ENCODE measurements around the gene APOBEC3F. TPM values are rescaled to one million over a fixed set of nuclear protein-coding genes. Genes with fewer than 3 reads are reported as not detected.
A peak's percentile ranks its signal among the peaks of the same experiment; 100 is the strongest.

APOBEC3F gene
- total RNA-seq, 1 experiment from 2014 or later: 1.4 TPM

- no peaks in the 10 kb centered on the region for H3K27me3 Mint-ChIP-seq (ENCODE audit: insufficient read depth, unreplicated experiment)
- ChIA-PET POLR2A (no interaction called here), CTCF (interaction anchor here (0.6 kb wide), 1 partner anchor 21 kb away, joined by 3 read pairs; no protein-coding TSS in a partner anchor)
- no peaks in the 10 kb centered on the region for H3K9me3 Mint-ChIP-seq (ENCODE audit: unreplicated experiment)
- intact Hi-C loops (cut with micrococcal nuclease): no loop called here
- H3K4me1 Mint-ChIP-seq (ENCODE audit: insufficient read depth, unreplicated experiment): peaks cover 5% of the 10 kb centered on the region
- no peak for DNase-seq (ENCODE audit: unreplicated experiment)
- no TSS peak for BruUV-seq (replicated peaks)
- H3K36me3 Mint-ChIP-seq (ENCODE audit: insufficient read depth, unreplicated experiment): no peaks in the 10 kb centered on the region
- no peak overlapping the region for H3K4me3 Mint-ChIP-seq (ENCODE audit: unreplicated experiment)
- no peak overlapping the region for H3K27ac Mint-ChIP-seq (ENCODE audit: low read depth, unreplicated experiment)
- TF ChIP-seq CTCF (IDR thresholded peaks at IDR 0.05; ENCODE audit: unreplicated experiment): no peak
These were observed 15.9 kb upstream of the APOBEC3F start for GRCh38 chr22:39024519-39025308.

GRCh38 chr22:39026509-39027150, 14.0 kb upstream of the APOBEC3F start:
- BruUV-seq (replicated peaks): no TSS peak
- intact Hi-C loops (cut with micrococcal nuclease): no loop called here
- Mint-ChIP-seq H3K36me3 (ENCODE audit: insufficient read depth, unreplicated experiment) (no peaks in the 10 kb centered on the region), H3K27me3 (ENCODE audit: insufficient read depth, unreplicated experiment) (no peaks in the 10 kb centered on the region), H3K4me1 (ENCODE audit: insufficient read depth, unreplicated experiment) (peaks cover 5% of the 10 kb centered on the region), H3K9me3 (ENCODE audit: unreplicated experiment) (no peaks in the 10 kb centered on the region), H3K27ac (ENCODE audit: low read depth, unreplicated experiment) (no peak overlapping the region), H3K4me3 (ENCODE audit: unreplicated experiment) (no peak overlapping the region)
- TF ChIP-seq CTCF (IDR thresholded peaks at IDR 0.05; ENCODE audit: unreplicated experiment): no peak
- ChIA-PET CTCF (interaction anchor here (0.5 to 0.6 kb wide), 2 partner anchors 102 to 252 kb away, joined by 3 read pairs; no protein-coding TSS in a partner anchor), POLR2A (no interaction called here)
- DNase-seq (ENCODE audit: unreplicated experiment): peak; percentile 8

GRCh38 chr22:39027717-39028116, 12.9 kb upstream of the APOBEC3F start:
- ChIA-PET CTCF (interaction anchor here (0.6 kb wide), 2 partner anchors 21 to 25 kb away, joined by 3 to 4 read pairs; no protein-coding TSS in a partner anchor), POLR2A (no interaction called here)
- H3K36me3 Mint-ChIP-seq (ENCODE audit: insufficient read depth, unreplicated experiment): no peaks in the 10 kb centered on the region
- no peaks in the 10 kb centered on the region for H3K9me3 Mint-ChIP-seq (ENCODE audit: unreplicated experiment)
- intact Hi-C loops (cut with micrococcal nuclease): no loop called here
- no peak for TF ChIP-seq CTCF (IDR thresholded peaks at IDR 0.05; ENCODE audit: unreplicated experiment)
- H3K27me3 Mint-ChIP-seq (ENCODE audit: insufficient read depth, unreplicated experiment): no peaks in the 10 kb centered on the region
- no TSS peak for BruUV-seq (replicated peaks)
- H3K4me1 Mint-ChIP-seq (ENCODE audit: insufficient read depth, unreplicated experiment): peaks cover 5% of the 10 kb centered on the region
- H3K27ac Mint-ChIP-seq (ENCODE audit: low read depth, unreplicated experiment): no peak overlapping the region
- DNase-seq (ENCODE audit: unreplicated experiment): no peak
- H3K4me3 Mint-ChIP-seq (ENCODE audit: unreplicated experiment): no peak overlapping the region

GRCh38 chr22:39028281-39028680, 12.4 kb upstream of the APOBEC3F start:
- no peak for TF ChIP-seq CTCF (IDR thresholded peaks at IDR 0.05; ENCODE audit: unreplicated experiment)
- no peak overlapping the region for H3K4me3 Mint-ChIP-seq (ENCODE audit: unreplicated experiment)
- peaks cover 5% of the 10 kb centered on the region for H3K4me1 Mint-ChIP-seq (ENCODE audit: insufficient read depth, unreplicated experiment)
- ChIA-PET CTCF (interaction anchor here (0.6 kb wide), 1 partner anchor 26 kb away, joined by 3 read pairs; no protein-coding TSS in a partner anchor), POLR2A (no interaction called here)
- no peaks in the 10 kb centered on the region for H3K9me3 Mint-ChIP-seq (ENCODE audit: unreplicated experiment)
- no peak overlapping the region for H3K27ac Mint-ChIP-seq (ENCODE audit: low read depth, unreplicated experiment)
- no TSS peak for BruUV-seq (replicated peaks)
- H3K36me3 Mint-ChIP-seq (ENCODE audit: insufficient read depth, unreplicated experiment): no peaks in the 10 kb centered on the region
- intact Hi-C loops (cut with micrococcal nuclease): no loop called here
- H3K27me3 Mint-ChIP-seq (ENCODE audit: insufficient read depth, unreplicated experiment): no peaks in the 10 kb centered on the region
- no peak for DNase-seq (ENCODE audit: unreplicated experiment)
